Osteoblast (primary cell): Measurements from ENCODE around the gene RASSF10. TPM values are rescaled to one million over a fixed set of nuclear protein-coding genes. Genes with fewer than 3 reads are reported as not detected.

Source experiments
- DNase-seq: peaks from one replicate; pipeline ENCODE4 v3.0.0; 2011; ENCODE audit warnings: low spot score, mixed read lengths; ENCODE audit not compliant: insufficient read length; ENCODE audit errors: missing footprints
- H2AFZ ChIP-seq: 2 replicates; pipeline ENCODE4 v1.6.0; 2011; ENCODE audit warnings: mild to moderate bottlenecking, low read length
- H3K27ac ChIP-seq: 2 replicates; pipeline ENCODE4 v1.5.1; 2011; ENCODE audit warnings: mild to moderate bottlenecking, low read depth, low read length, moderate library complexity
- H3K27me3 ChIP-seq: 2 replicates; pipeline ENCODE4 v1.6.0; 2012; ENCODE audit warnings: mild to moderate bottlenecking, control low read depth, inconsistent platforms, low read length, moderate library complexity; ENCODE audit not compliant: insufficient read depth
- H3K36me3 ChIP-seq: 2 replicates; pipeline ENCODE4 v1.5.1; 2011; ENCODE audit warnings: mild to moderate bottlenecking, low read length, control low read depth, moderate library complexity; ENCODE audit not compliant: insufficient read depth
- H3K4me1 ChIP-seq: 2 replicates; pipeline ENCODE4 v1.5.1; 2011; ENCODE audit warnings: mild to moderate bottlenecking, low read length, control low read depth, moderate library complexity; ENCODE audit not compliant: insufficient read depth
- H3K4me2 ChIP-seq: 2 replicates; pipeline ENCODE4 v1.6.0; 2011; ENCODE audit warnings: mild to moderate bottlenecking, low read length; ENCODE audit not compliant: insufficient read depth
- H3K4me3 ChIP-seq: fragments of 200-600 bp; sonication (generic); 3 replicates; pipeline ENCODE4 v1.5.1; 2012; ENCODE audit warnings: mild to moderate bottlenecking, low read length, inconsistent platforms; ENCODE audit not compliant: insufficient read depth
- H3K79me2 ChIP-seq: 2 replicates; pipeline ENCODE4 v1.6.0; 2012; ENCODE audit warnings: mild to moderate bottlenecking, low read length, control low read depth, inconsistent platforms; ENCODE audit not compliant: insufficient read depth
- H3K9me3 ChIP-seq: 2 replicates; pipeline ENCODE4 v1.5.1; 2011; ENCODE audit warnings: low read depth, low read length, control low read depth
- H4K20me1 ChIP-seq: 2 replicates; pipeline ENCODE4 v1.6.0; 2012; ENCODE audit warnings: mild to moderate bottlenecking, low read length, control low read depth; ENCODE audit not compliant: insufficient read depth
- total RNA-seq: library from RNA; depleted of rRNA; stranded (reverse); fragments of >200 nt; gene quantifications from 2 replicates; pipeline ENCODE4 v1.2.3, GENCODE V29; 2012
- TF ChIP-seq, protein P1 (sequence below): IDR thresholded peaks from 2 replicates; pipeline ENCODE4 v1.5.1; 2011; ENCODE audit warnings: mild to moderate bottlenecking, low read depth, low read length, moderate library complexity; ENCODE audit errors: extremely low read depth

RASSF10 gene
- total RNA-seq, result 0.72 and 1.2 TPM in 2 replicates

GRCh38 chr11:13008625-13009475 lies at the start of gene RASSF10:
TSS of gene RASSF10 (plus strand) at chr11:13009316. CDS start at chr11:13009577, 261 bp downstream.
- Histone ChIP-seq H2AFZ (peak within 1 kb of the TSS; percentile 29), H3K27ac (no peak within 1 kb of the TSS), H3K9me3 (no peaks in the 10 kb centered on the region), H3K27me3 (peaks cover 97% of the 10 kb centered on the region), H3K79me2 (no peaks in the 10 kb centered on the region), H3K4me3 (peak within 1 kb of the TSS; percentile 47), H3K36me3 (no peaks in the 10 kb centered on the region), H3K4me1 (no peaks in the 10 kb centered on the region), H3K4me2 (peak within 1 kb of the TSS; percentile 51), H4K20me1 (no peaks in the 10 kb centered on the region)
- DNase-seq, result peak; percentile 85
- TF ChIP-seq, protein P1, sequence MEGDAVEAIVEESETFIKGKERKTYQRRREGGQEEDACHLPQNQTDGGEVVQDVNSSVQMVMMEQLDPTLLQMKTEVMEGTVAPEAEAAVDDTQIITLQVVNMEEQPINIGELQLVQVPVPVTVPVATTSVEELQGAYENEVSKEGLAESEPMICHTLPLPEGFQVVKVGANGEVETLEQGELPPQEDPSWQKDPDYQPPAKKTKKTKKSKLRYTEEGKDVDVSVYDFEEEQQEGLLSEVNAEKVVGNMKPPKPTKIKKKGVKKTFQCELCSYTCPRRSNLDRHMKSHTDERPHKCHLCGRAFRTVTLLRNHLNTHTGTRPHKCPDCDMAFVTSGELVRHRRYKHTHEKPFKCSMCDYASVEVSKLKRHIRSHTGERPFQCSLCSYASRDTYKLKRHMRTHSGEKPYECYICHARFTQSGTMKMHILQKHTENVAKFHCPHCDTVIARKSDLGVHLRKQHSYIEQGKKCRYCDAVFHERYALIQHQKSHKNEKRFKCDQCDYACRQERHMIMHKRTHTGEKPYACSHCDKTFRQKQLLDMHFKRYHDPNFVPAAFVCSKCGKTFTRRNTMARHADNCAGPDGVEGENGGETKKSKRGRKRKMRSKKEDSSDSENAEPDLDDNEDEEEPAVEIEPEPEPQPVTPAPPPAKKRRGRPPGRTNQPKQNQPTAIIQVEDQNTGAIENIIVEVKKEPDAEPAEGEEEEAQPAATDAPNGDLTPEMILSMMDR, result no peak

GRCh38 chr11:12961615-12962014 lies 47.5 kb upstream of the RASSF10 start:
- Histone ChIP-seq H3K4me1 (no peaks in the 10 kb centered on the region), H3K9me3 (no peaks in the 10 kb centered on the region), H3K36me3 (no peaks in the 10 kb centered on the region), H3K27me3 (no peaks in the 10 kb centered on the region), H3K27ac (no peak overlapping the region), H2AFZ (no peak overlapping the region), H3K4me3 (no peak overlapping the region), H3K4me2 (no peak overlapping the region), H3K79me2 (no peaks in the 10 kb centered on the region), H4K20me1 (no peaks in the 10 kb centered on the region)
- TF ChIP-seq, protein P1, result peak; percentile 36
- no peak for DNase-seq

GRCh38 chr11:12962306-12962705 lies 46.8 kb upstream of the RASSF10 start:
- TF ChIP-seq, protein P1, result no peak
- no peak for DNase-seq
- Histone ChIP-seq H3K79me2 (no peaks in the 10 kb centered on the region), H3K36me3 (no peaks in the 10 kb centered on the region), H2AFZ (no peak overlapping the region), H3K9me3 (no peaks in the 10 kb centered on the region), H3K4me2 (no peak overlapping the region), H3K4me3 (no peak overlapping the region), H3K4me1 (no peaks in the 10 kb centered on the region), H3K27me3 (no peaks in the 10 kb centered on the region), H4K20me1 (no peaks in the 10 kb centered on the region), H3K27ac (no peak overlapping the region)

GRCh38 chr11:12963051-12963450 lies 46.1 kb upstream of the RASSF10 start:
- no peak for DNase-seq
- Histone ChIP-seq H2AFZ (no peak overlapping the region), H4K20me1 (no peaks in the 10 kb centered on the region), H3K4me1 (no peaks in the 10 kb centered on the region), H3K4me2 (no peak overlapping the region), H3K27ac (no peak overlapping the region), H3K79me2 (no peaks in the 10 kb centered on the region), H3K27me3 (no peaks in the 10 kb centered on the region), H3K4me3 (no peak overlapping the region), H3K9me3 (no peaks in the 10 kb centered on the region), H3K36me3 (no peaks in the 10 kb centered on the region)
- TF ChIP-seq, protein P1, result no peak
